Stimulated activated CD4-positive, alpha-beta T cell treated with anti-CD3 and anti-CD28 coated beads, TNF-alpha, amount 100 ng/mL, for 4 hours (primary cell): ENCODE results near the gene PRPF4.

Source experiments
- DNase-seq, 3 experiments: peaks; one replicate each; pipeline ENCODE4 v3.0.0-alpha.2; 2020; ENCODE audit warnings: low read depth in 3 of 3

The PRPF4 gene

DNA sequence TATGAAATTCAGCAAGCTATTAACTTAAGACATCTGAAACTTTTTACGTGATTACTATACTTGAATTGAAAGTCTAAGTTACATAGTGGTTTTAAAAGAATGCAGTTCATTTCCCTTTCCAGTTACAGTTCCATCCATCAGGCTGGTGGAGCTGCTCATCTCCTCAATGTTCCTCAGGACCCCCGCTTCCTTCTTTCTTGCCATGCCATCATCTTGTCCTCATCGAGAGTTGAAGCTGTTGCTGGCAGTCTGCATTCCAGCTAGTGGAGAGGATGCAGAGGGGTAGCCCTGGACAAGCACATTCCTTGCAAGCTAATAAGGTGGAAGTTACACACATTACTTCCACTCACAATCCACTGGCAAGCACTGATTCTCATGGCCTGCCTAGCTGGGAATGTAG is 36.5 kb downstream of the PRPF4 start:
- DNase-seq: no peak

DNA sequence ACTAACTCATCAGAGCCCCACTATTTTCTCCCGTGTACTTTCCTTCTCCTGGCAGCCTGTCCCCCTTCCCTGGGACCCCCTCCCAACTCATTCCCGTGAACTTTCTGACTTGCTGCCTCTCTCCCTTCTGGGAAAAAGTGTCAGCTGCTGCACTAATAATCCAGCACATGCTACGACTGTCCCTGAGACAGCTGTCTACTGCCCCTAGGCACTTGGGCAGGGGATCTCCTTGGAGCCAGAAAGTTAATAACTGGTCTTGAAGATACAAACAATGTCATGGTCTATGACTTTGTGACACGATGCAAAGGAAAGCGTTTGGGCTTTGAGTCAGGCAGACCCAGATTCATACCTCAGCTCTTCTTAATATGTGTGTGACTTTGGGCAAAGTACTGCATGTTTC is 37.8 kb downstream of the PRPF4 start:
- DNase-seq: no peak

DNA sequence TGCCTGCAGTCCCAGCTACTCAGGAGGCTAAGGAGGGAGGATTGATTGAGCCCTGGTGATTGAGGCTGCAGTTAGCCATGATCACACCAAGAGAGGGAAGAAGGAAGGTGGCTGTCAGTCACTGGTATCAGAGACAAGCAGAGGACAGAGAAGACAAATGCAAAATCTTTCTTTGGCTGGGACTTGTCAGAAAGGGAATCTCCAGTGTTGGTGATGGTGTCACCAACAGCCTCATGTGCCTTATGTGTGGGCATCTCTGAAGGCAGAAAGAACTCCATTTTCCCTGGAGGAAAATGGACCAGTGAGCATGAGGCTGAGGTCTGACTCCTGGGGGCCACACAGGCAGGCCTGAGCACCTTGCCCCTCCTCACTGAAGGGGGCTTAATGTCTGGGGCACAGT is 39.8 kb downstream of the PRPF4 start:
- DNase-seq: no peak

DNA sequence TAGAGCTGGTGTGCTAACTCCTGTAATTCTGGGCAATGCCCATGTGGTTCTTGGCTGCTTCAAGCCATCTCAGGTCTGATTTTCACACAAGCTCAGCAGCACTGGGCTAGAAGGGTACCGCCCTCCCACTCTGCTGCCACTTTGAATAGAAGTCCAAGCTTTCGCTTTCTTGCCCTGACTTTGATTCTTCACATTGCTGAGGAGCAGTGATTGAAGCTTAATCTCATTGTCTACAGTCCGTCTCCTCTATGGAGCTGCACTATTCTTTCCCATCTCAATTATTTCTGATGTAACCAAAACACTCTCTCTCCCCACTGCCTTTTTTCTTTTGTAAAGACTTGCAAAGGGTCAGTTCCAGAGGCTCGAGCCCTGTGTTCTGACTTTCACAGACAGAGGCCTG is 40.6 kb downstream of the PRPF4 start:
- no peak for DNase-seq

DNA sequence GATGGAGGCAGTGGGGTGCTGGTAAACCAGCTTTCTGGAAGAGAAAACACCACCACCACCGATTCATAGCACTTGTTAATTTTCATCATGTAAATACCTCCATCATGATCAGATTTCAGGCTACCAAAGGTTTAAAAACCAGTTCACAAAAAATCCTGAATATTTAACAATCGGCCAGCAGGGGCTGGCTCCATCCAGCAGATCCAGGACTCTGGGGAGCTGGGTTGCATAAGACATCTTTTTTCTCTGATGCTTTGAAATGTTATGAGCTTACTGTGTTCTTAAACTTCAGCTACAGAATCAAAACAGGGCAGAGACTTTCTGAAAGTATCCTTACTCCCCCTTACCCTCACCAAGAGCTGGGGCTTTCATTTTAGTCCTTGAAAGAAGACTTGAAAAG is 42.3 kb downstream of the PRPF4 start:
- no peak for DNase-seq

DNA sequence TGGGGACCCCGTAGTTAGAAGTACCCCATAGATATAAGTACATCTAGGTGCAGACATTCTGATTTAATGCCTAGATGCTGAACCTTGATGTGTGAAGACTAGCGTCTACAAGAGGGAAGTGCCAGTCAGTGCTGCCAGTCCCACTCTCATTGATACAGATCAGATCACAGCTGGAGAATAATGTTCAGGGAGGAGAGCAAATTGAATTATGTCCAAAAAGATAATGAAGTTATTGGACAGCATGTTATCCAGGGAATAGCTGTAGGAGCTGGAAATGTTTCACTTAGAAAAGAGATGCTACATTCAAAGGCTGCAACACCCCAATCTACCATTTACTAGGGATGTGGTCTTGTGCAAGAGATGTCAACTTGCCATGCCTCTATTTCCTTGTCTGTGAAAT is 43.6 kb downstream of the PRPF4 start:
- no peak for DNase-seq

DNA sequence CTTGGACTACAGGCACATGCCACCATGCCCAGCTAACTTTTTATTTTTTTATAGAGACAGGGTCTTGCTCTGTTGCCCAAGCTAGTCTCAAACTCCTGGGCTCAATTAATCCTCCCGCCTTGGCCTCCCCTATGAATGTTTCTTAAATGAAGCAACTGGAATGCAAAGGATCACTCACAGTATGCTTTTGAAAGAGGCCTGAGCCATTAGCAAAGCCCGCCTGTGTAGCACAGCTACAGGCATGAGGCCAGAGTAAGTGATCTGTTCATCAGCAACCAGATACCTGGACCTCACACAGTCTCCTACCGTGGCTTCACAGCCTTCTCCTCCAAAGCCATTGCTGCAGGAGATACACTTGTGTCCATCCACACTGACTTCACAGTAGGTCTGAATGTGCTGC is 44.6 kb downstream of the PRPF4 start:
- no peak for DNase-seq

DNA sequence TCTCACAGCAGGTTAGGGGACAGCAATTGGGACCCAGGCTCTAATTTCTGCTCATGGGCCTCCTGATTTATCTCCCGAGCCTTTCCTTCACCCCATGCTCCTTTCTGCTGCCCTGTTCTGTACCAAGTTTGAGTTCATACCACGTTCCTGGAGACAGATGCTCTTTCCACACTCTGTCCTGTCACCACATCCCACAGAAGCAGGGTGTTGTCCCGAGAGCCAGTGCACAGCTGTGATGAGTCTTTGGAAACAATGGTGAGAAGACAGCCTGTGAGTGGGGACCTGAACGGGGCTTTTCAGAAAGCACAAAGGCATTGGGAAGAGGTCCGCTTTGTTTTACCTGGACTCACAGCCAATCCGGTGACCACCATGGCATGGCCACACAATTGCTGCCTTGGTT is 47.2 kb downstream of the PRPF4 start:
- DNase-seq: no peak

DNA sequence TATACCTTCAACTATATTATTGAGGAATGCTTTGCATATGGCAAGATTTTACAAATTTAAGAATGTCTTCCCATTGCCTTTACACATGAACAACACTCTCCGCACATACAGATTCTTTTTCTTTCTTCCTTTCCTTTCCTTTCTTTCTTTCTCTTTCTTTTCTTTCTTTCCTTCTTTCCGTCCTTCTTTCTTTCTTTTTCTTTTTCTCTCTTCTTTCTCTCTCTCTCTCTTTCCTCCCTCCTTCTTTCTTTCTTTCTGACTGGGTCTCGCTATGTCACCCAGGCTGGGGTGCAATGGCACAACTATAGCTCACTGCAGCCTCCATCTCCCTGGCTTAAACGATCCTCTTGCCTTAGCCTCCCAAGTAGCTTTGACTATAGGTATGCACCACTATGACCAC is 50.8 kb downstream of the PRPF4 start:
- DNase-seq: no peak

DNA sequence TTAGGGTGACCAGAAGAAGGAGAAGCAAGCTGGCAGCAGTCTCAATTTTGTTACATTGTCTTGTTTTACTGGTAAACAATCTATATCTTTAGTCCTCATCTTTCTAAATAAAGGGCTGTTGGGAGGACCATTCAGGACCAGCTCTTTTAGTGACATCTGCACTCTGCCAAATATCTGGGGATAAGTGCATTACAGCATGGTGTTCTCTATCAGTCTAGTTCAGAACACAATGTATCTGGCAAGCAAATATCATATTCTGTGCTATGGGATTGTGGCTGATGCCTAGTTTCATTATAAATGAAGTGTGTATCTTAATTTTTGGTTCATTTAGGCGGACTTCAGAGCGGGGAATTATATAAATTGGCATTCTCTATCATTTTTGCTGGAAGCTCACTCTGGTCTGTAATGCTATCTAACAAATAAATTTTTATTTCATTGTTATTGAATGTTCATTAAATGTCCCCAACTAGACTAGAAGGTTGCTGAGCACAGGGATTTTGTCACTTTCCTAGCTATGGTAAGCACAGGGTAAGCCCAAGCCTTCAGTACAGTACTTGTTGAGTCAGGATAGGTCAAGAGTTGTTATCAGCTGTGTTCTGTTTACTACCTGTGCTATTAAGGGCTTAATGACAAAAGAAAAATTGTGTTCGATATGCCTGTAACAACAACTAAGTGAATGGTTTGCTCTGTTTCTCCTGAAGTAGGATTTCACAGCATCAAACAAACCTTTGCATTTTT is 52.8 kb downstream of the PRPF4 start:
- DNase-seq: no peak

DNA sequence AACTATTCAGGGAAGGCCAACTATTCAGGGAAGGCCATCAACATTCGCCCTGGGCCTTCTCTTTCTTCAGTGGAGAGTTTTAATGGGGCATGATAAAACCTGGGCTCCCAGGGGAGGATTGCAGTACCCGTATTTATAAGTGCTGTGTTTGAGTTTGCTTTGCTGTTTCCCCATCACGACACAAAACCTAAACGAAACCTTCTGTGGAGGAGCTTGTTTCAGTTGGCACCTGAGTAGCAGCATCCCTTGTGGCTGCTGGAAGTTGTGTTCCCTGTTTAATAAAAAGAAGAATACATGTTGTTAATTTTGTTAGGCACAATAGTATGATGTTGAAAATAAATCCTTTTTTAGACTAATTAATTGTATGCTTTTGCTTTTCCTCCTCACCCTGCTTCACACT is 56.3 kb downstream of the PRPF4 start:
- DNase-seq: no peak

DNA sequence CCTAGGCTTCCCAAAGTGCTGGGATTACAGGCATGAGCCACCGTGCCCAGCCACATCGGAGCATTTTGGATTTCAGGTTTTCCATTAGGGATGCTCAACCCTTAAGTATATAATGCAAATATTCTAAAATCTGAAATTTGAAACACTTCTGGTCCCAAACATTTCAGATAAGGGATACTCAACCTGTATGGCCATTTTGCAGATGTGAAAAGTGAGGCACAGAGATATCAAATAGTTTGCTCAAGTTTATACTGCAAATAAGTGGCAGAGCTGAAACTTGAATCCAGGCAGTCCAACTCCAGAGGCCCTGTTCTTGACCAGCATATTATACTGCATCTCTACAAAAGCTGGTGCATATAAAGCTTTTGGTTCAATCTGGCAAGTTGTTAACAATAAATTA is 62.3 kb downstream of the PRPF4 start:
- DNase-seq: no peak

DNA sequence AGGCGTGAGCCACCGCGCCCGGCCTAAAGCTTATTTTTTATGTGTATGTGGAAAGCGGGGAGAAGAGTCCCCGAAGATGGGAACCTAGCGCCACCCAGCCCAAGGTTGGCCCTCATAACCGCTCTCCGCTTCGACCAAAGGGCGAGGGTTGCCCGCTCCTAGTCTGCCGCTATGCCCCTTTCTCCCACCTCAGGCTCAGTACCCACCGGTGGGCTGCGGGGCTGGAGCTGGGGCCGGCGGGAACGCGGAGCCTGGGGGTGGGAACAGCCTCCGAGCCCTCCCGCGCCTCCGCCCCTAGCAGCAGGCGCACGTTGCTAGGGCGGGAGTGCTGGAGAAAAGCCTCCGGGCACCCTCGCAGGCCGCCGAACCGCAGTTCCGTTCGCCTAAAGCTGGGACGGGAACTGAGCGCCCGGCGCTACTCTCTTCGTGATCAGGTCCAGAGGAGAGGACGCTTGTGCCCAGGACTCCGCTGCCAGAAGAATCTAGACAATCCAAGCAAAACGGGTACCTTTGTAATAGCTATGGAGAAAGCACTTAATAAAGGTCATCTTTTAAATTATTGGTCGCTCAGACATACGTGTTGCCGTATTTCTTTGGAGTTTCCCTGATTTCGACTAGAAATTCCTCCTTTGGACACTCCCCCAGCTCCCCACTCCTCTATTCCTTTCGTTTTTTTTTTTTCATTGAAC is 64.7 kb downstream of the PRPF4 start, which contains the start of gene WDR31:
WDR31 (minus strand) TSS at position 265 of the 689 bp plus-strand sequence. CDS start 8,253 bp downstream, outside the sequence.
- peak; percentile 65 to 73 (median 67) for DNase-seq

DNA sequence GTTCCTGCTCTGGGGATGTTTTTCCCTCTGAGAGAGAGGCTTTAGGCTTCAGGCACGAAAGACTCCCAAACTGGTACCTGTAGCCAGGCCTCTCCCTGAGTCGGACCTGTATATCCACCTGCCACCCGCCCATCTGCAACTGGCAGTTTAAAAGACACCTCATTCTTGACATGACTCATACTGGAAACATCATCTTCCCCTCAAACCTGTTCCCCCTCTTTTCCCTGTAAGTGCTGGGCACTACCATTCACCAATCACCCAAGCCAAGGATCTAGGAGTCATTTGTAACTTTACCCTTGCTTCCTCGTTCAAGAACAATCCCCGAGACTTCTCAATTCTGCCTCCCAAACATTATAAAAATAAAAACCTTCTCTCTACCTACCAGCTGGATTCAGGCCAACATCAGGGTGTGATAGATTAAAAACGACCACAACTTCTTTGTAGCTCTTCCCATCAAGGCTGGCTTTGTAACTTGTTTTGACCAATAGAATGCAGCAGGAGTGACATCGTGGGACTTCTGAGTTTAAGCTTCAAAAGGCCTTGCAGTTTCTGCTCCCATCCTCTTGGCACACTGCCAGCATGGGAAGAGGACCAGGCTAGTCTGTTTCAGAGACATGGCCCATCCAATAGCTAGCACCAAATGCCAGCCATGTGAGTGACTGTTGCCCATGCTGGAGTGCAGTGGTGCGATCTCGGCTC is 66.4 kb downstream of the PRPF4 start:
- no peak for DNase-seq
